RWPE1 (cell line): ENCODE data around the gene TESPA1.

Experiments used
- CTCF ChIA-PET: fragments of 350-600 bp; sonication (Branson Sonifier 250); formaldehyde crosslinking; extraction: SDS; loops from one replicate; lab custom pipeline; 2021; lab: Yijun Ruan, JAX
- POLR2A ChIA-PET: fragments of 400-600 bp; formaldehyde crosslinking; extraction: SDS; loops from one replicate; lab custom pipeline; 2020; ENCODE audit warnings: antibody characterized with exemption; ENCODE audit not compliant: low non-redundant PET; lab: Yijun Ruan, JAX
- DNase-seq: peaks from one replicate; pipeline ENCODE4 v3.0.0; 2012; ENCODE audit warnings: low spot score
- H3K27ac ChIP-seq: fragments of 450-650 bp; 2 replicates; pipeline ENCODE4 v1.5.1; 2017
- CTCF ChIP-seq: fragments of 450-650 bp; conservative IDR thresholded peaks from 2 replicates; pipeline ENCODE4 v1.5.1; 2017; ENCODE audit warnings: low read depth, mild to moderate bottlenecking

TESPA1 gene

DNA sequence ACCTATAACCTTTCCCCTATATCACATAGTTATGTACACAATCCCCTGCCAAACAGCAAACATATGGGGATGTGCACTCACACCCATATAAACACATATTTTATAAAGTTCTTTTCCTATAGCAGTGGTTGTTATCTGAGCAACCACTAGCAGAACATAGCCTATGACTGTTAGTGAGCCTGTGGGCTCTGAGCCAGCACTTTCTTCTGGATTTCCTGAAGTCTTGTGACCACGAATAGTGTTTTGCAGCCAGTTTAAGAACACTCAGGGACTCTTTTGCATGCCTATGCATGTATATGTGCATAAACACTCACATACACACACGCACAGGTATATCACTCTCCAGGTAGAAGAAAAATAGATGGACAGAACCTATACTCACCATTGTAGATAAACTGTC is 17.1 kb downstream of the TESPA1 start:
- no peak for TF ChIP-seq CTCF
- ChIA-PET CTCF (no interaction called here), POLR2A (no interaction called here)
- no peak for DNase-seq
- no peak overlapping the region for H3K27ac ChIP-seq

- ChIA-PET POLR2A (no interaction called here), CTCF (interaction anchor here (1.1 to 1.4 kb wide), 2 partner anchors 202 to 212 kb away, joined by 3 read pairs; no protein-coding TSS in a partner anchor)
- TF ChIP-seq CTCF, result no peak
- H3K27ac ChIP-seq, result no peak overlapping the region
- no peak for DNase-seq
Measured at GRCh38 chr12:54961190-54961589, 23.4 kb downstream of the TESPA1 start.

DNA sequence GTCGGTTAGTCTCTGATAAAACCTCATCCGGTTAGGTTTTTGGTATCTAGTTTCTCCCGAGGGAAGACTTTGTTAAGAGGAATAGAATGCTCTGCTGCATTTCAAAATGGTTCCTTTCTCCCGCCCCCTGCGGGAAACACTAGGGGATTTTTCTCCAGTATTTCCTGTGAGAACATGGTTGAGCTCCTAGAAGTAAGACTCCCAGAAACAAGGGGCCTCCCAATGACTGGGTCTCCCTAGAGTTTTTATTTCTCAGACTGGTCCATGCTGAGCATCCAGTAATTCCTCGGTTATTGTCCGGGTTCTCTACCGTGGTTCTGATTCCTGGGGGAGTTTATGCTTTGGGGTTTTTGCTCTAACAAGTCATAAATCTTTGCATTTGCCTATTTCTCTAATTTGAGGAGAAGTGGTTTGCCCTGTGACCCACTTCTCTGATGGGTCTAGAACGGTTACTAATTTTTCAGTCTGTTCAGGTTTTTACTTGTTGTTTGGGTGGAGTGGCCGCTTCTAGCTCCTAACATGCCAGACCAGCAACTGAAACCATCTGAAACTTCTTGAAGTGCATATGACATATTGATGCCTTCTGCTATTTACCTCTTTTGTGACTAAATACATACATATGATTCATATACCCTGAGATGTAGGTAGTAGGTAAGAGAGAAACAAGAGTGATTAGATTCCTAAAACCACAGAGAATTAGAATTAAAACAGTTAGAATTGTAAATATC is 25.1 kb downstream of the TESPA1 start:
- POLR2A ChIA-PET, result no interaction called here
- no peak for TF ChIP-seq CTCF
- no peak overlapping the region for H3K27ac ChIP-seq
- CTCF ChIA-PET, result interaction anchor here (1.0 kb wide), 1 partner anchor 209 kb away, joined by 3 read pairs; no protein-coding TSS in a partner anchor
- no peak for DNase-seq

DNA sequence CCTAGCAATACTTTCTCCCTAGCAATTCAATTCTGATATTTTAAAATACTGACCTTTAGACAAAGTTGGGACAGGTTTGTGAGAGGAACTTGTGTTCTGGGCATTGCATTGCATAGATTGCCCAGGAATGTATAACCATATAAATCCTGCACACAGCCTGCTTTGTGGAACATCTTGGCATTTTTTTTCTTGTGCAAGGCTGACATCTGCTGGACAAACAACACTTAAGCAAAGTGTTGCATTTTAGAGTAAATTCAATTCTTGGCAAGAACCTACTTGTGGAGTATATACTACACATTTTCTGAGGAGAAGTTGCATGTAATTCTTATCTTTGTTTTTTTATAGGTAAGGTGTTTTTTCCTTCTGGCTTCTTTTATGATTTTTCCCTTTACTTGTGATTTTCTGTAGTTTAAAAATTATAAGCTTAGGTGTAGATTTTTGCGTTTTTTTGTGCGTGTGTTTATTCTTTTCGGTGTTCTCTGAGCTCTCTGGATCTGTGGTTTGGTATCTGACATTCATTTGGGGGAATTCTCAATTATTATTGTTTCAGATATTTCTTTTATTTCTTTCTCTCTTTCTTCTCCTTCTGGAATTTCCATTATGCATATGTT is 26.4 kb downstream of the TESPA1 start:
- peak; percentile 65 for TF ChIP-seq CTCF
- ChIA-PET CTCF (interaction anchor here (0.6 to 2.4 kb wide), 11 partner anchors 22 to 673 kb away, joined by 3 to 23 read pairs (median 3); partner anchors contain the start of gene MUCL1), POLR2A (no interaction called here)
- peak; percentile 29 for DNase-seq
- H3K27ac ChIP-seq, result no peak overlapping the region

DNA sequence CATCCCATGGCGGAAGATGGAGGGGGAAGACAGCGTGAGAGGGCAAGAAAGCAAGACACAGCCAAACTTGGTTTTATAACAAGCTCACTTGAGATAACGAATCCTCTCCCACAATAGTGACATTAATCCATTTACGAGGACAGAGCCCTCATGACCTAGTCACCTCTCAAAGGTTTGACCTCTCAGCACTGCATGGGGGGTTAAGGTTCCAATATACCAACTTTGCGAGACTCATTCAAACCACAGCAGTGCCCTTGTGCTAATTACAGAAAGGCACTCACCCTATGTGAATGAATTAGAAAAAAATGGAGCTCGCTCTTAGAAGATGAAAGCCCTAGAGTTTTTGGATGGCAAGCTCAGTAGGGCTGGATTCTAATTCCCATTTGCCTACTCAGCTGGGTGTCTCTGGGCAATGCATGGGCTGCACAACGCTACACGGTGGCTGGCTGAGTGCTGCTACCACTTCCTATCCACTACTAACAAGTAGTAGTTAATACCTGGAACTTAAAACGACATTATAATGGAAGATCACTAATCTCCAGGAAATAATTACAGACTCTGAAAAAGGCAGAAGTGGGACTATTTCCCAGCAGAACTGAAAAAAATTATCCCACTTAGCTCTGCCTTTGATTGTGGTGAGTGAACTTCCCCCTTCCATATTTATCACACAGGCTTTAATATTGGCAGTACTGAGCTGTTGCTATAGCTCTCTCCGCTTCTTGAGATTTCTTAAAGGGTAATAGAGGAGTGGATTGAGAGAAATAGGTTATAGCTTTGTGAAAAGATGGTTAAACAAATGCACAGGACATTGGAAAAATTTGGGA is 27.5 kb downstream of the TESPA1 start:
- H3K27ac ChIP-seq, result no peak overlapping the region
- ChIA-PET CTCF (interaction anchor here (0.6 to 2.4 kb wide), 5 partner anchors 50 to 264 kb away, joined by 3 to 23 read pairs (median 4); partner anchors contain the start of gene MUCL1), POLR2A (no interaction called here)
- no peak for TF ChIP-seq CTCF
- DNase-seq, result no peak

GRCh38 chr12:54956322-54956721 is 28.2 kb downstream of the TESPA1 start:
- TF ChIP-seq CTCF, result no peak
- ChIA-PET POLR2A (no interaction called here), CTCF (interaction anchor here (1.2 to 2.4 kb wide), 3 partner anchors 102 to 207 kb away, joined by 4 to 23 read pairs (median 6); partner anchors contain the start of gene MUCL1)
- H3K27ac ChIP-seq, result no peak overlapping the region
- DNase-seq, result no peak
